MM.1S (cell line): ENCODE measurements around the gene ZSCAN5A.
"Not testable (repeated sequence)": the region's sequence is repeated elsewhere in the genome, so short reads cannot be mapped to it uniquely, and the experiment has no call there.

ENCODE experiments used
- DNase-seq: peaks from one replicate; pipeline ENCODE4 v3.0.0-alpha.2; 2015
- H2AFZ ChIP-seq: fragments of 300-600 bp; sonication (generic); 2 replicates; pipeline ENCODE4 v1.6.0; 2016; ENCODE audit warnings: antibody characterized with exemption, low read length
- H3F3A ChIP-seq: fragments of 300-600 bp; sonication (generic); 2 replicates; pipeline ENCODE4 v1.6.1; 2016; ENCODE audit warnings: mild to moderate bottlenecking, antibody characterized with exemption, low read length, moderate library complexity, mixed read lengths; ENCODE audit not compliant: insufficient read depth
- H3K27ac ChIP-seq: fragments of 300-600 bp; sonication (generic); 2 replicates; pipeline ENCODE4 v1.5.1; 2016; ENCODE audit warnings: mild to moderate bottlenecking, low read length
- H3K27me3 ChIP-seq: fragments of 300-600 bp; sonication (generic); replicated peaks from 2 replicates; pipeline ENCODE4 v1.6.0; 2016; ENCODE audit warnings: low read length; ENCODE audit not compliant: insufficient read depth
- H3K36me3 ChIP-seq: fragments of 300-600 bp; sonication (generic); replicated peaks from 2 replicates; pipeline ENCODE4 v1.6.1; 2016; ENCODE audit warnings: mild to moderate bottlenecking, low read length, mixed read lengths; ENCODE audit not compliant: insufficient read depth
- H3K4me1 ChIP-seq: fragments of 300-600 bp; sonication (generic); 2 replicates; pipeline ENCODE4 v1.6.1; 2016; ENCODE audit warnings: low read length, mixed read lengths
- H3K4me2 ChIP-seq: fragments of 300-600 bp; sonication (generic); 2 replicates; pipeline ENCODE4 v1.6.0; 2016; ENCODE audit warnings: low read depth, low read length
- H3K4me3 ChIP-seq: fragments of 300-600 bp; sonication (generic); 2 replicates; pipeline ENCODE4 v1.5.1; 2016; ENCODE audit warnings: low read length, mixed read lengths
- H3K79me2 ChIP-seq: fragments of 300-600 bp; sonication (generic); 2 replicates; pipeline ENCODE4 v1.6.1; 2016; ENCODE audit warnings: mixed run types, low read length, mixed read lengths
- H3K9ac ChIP-seq: fragments of 300-600 bp; sonication (generic); 2 replicates; pipeline ENCODE4 v1.6.1; 2016; ENCODE audit warnings: low read length, mixed read lengths
- H3K9me2 ChIP-seq: fragments of 300-600 bp; sonication (generic); replicated peaks from 2 replicates; pipeline ENCODE4 v1.6.1; 2016; ENCODE audit warnings: mild to moderate bottlenecking, low read length, mixed read lengths; ENCODE audit not compliant: insufficient read depth
- H3K9me3 ChIP-seq: fragments of 300-600 bp; sonication (generic); replicated peaks from 2 replicates; pipeline ENCODE4 v1.6.1; 2016; ENCODE audit warnings: mild to moderate bottlenecking, low read length, mixed read lengths; ENCODE audit not compliant: insufficient read depth
- H4K20me1 ChIP-seq: fragments of 300-600 bp; sonication (generic); 2 replicates; pipeline ENCODE4 v1.6.1; 2016; ENCODE audit warnings: mild to moderate bottlenecking, low read length, moderate library complexity, mixed read lengths; ENCODE audit not compliant: insufficient read depth
- EZH2 ChIP-seq: fragments of 300-600 bp; sonication (generic); optimal IDR thresholded peaks from 2 replicates; pipeline ENCODE3; 2017; ENCODE audit warnings: low read depth, mild to moderate bottlenecking, antibody characterized with exemption, low read length, mixed read lengths
- EZH2phosphoT487 ChIP-seq: fragments of 300-600 bp; sonication (generic); IDR thresholded peaks from 2 replicates; pipeline ENCODE4 v1.6.1; 2018; ENCODE audit warnings: antibody characterized with exemption, low read length
- TF ChIP-seq, protein P1 (sequence below): fragments of 300-600 bp; sonication (generic); IDR thresholded peaks from 2 replicates; pipeline ENCODE4 v1.5.1; 2016; ENCODE audit warnings: antibody characterized with exemption, low read length, mixed read lengths

The ZSCAN5A gene

DNA sequence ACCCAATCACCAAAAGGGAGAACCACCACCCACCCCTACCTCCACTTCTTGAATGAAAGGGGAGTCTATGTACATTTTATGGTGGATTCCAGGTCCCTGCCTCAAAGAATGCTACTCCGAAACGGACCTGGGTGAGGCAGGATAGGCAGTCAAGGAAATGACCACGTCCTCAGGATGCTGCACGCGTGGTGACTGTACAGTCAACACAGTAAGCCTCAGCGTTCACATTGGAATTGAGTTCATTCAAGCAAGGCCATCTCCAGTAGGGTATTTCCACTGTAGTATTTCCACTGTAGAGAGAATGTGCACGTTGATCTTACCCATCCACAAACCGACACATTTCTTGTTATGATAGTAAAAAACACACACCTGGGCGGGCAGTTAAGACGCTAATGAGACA lies 95.7 kb downstream of the ZSCAN5A start:
- TF ChIP-seq EZH2phosphoT487 (no peak), EZH2 (no peak)
- TF ChIP-seq, protein P1, sequence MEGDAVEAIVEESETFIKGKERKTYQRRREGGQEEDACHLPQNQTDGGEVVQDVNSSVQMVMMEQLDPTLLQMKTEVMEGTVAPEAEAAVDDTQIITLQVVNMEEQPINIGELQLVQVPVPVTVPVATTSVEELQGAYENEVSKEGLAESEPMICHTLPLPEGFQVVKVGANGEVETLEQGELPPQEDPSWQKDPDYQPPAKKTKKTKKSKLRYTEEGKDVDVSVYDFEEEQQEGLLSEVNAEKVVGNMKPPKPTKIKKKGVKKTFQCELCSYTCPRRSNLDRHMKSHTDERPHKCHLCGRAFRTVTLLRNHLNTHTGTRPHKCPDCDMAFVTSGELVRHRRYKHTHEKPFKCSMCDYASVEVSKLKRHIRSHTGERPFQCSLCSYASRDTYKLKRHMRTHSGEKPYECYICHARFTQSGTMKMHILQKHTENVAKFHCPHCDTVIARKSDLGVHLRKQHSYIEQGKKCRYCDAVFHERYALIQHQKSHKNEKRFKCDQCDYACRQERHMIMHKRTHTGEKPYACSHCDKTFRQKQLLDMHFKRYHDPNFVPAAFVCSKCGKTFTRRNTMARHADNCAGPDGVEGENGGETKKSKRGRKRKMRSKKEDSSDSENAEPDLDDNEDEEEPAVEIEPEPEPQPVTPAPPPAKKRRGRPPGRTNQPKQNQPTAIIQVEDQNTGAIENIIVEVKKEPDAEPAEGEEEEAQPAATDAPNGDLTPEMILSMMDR = no peak
- H3K9ac ChIP-seq = no peak overlapping the region
- H3K4me1 ChIP-seq = no peaks in the 10 kb centered on the region
- H4K20me1 ChIP-seq = no peaks in the 10 kb centered on the region
- no peak overlapping the region for H3K4me2 ChIP-seq
- no peaks in the 10 kb centered on the region for H3K9me3 ChIP-seq
- H3K27me3 ChIP-seq = peaks cover 21% of the 10 kb centered on the region; the same call in 1 of the 2 replicates
- no peak overlapping the region for H3K4me3 ChIP-seq
- no peak for DNase-seq
- no peaks in the 10 kb centered on the region for H3K79me2 ChIP-seq
- no peaks in the 10 kb centered on the region for H3F3A ChIP-seq
- no peaks in the 10 kb centered on the region for H3K36me3 ChIP-seq
- no peaks in the 10 kb centered on the region for H3K9me2 ChIP-seq
- H3K27ac ChIP-seq = no peak overlapping the region
- no peak overlapping the region for H2AFZ ChIP-seq

DNA sequence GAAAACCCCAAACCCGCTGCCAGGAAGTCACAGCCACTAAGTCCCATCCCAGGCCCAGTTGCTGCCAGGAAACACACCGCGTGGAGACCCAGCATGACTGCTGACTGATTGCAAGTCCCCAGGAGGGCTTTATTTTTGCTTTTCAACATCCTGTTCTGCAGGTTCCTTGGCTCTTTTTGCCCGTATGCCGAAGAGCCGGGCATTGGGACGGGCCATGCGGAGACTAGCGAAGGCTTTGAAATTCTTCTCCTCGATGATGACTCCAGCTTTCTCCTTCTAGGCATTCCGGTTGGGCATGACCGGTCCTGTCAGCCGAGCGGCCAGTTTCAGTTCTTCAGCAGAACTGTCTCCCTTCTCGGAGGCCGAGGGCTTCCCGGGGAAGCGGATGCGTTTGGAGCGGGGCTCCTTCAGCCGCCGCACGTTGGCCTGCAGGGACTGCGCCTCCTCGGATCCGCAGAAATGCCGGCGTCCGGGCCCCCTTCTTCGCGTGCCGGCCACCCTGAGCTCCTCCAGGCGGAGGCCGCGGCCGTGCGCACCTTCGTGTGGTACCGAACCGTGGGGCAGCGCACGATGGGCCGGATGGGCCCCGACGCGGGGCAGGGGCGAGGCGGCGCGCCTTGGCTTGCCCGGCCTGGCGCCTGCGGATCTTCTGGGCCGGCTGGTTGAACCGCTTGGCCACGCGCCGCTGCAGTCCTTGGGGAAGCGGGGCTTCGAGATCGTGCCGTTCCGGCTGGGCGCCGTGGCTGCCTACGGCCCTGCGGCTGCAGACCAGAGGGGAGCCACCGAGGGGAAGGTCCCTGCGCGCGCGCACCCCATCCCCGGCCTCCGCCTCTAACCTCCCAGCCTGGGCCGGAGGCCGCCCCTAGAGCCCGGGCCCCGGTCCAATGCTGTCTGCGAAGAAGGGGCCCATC lies 97.3 kb downstream of the ZSCAN5A start:
- H3K4me2 ChIP-seq = no peak overlapping the region

DNA sequence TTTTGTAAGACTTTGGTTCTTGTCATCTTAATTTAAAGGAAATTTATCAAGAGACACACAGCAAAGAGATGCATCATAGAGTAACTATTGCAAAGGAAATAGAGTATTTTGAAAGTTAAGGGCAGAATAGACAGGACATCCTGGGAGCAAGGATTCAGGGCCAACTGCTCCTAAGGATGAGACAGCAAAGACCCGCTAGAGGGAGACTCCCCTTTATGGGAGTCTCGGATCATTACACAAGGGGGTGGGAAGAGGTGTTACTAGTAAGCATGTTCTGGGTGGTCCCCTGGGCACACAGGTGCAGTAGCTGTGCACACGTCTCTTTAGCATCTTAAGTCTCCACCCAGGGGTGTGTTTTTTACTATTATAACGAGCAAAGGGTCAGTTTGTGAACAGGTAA lies 102.9 kb downstream of the ZSCAN5A start:
- H3K4me1 ChIP-seq = no peaks in the 10 kb centered on the region
- H3K9me2 ChIP-seq = no peaks in the 10 kb centered on the region
- no peak overlapping the region for H2AFZ ChIP-seq
- no peak for DNase-seq
- no peak overlapping the region for H3K4me2 ChIP-seq
- no peak overlapping the region for H3K27ac ChIP-seq
- no peaks in the 10 kb centered on the region for H3K79me2 ChIP-seq
- no peak overlapping the region for H3K4me3 ChIP-seq
- no peaks in the 10 kb centered on the region for H3K36me3 ChIP-seq
- no peaks in the 10 kb centered on the region for H4K20me1 ChIP-seq
- H3K9me3 ChIP-seq = no peaks in the 10 kb centered on the region
- H3K9ac ChIP-seq = no peak overlapping the region
- TF ChIP-seq, protein P1 = no peak
- TF ChIP-seq EZH2phosphoT487 = no peak
- no peak for TF ChIP-seq EZH2
- H3K27me3 ChIP-seq = peaks cover 49% of the 10 kb centered on the region; the same call in 1 of the 2 replicates
- no peaks in the 10 kb centered on the region for H3F3A ChIP-seq

More for the DNA sequence above, 97.3 kb downstream of the ZSCAN5A start:
- no peaks in the 10 kb centered on the region for H3K9me2 ChIP-seq
- H3K4me3 ChIP-seq = no peak overlapping the region
- H3K9ac ChIP-seq = no peak overlapping the region
- H4K20me1 ChIP-seq = no peaks in the 10 kb centered on the region
- no peaks in the 10 kb centered on the region for H3K4me1 ChIP-seq
- no peak overlapping the region for H2AFZ ChIP-seq
- H3K27me3 ChIP-seq = peaks cover 34% of the 10 kb centered on the region; the same call in 1 of the 2 replicates
- TF ChIP-seq EZH2phosphoT487 (no peak), EZH2 (no peak)
- TF ChIP-seq, protein P1 = no peak
- no peaks in the 10 kb centered on the region for H3F3A ChIP-seq
- H3K79me2 ChIP-seq = no peaks in the 10 kb centered on the region
- no peak overlapping the region for H3K27ac ChIP-seq
- no peaks in the 10 kb centered on the region for H3K36me3 ChIP-seq
- no peaks in the 10 kb centered on the region for H3K9me3 ChIP-seq
- DNase-seq = no peak

DNA sequence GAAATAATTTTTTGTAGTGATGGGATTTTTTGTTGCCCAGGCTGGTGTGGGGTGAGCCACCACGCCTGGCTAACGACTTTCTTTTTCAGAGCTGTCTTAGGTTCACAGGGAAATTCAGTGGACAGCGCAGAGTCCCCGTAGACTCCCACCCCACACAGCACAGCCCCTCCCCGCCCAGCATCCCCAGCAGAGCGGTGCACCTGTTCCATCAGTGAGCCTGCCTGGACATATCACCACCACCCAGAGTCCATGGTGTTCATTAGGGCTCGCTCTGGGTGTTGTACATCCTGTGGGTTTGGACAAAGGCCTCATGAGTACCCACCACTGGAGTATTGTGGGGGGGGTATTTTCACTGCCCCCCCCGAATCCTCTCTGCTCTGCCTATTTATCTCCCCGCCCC lies 104.6 kb downstream of the ZSCAN5A start:
- not testable (repeated sequence) for H3K9me2 ChIP-seq, H3K27ac ChIP-seq, H3K4me1 ChIP-seq, H4K20me1 ChIP-seq, H3F3A ChIP-seq, H3K4me3 ChIP-seq, H2AFZ ChIP-seq, H3K9ac ChIP-seq, H3K9me3 ChIP-seq, DNase-seq, H3K79me2 ChIP-seq, H3K36me3 ChIP-seq, H3K4me2 ChIP-seq
- H3K27me3 ChIP-seq = peaks cover 47% of the 10 kb centered on the region
